Measurements from ENCODE around the gene TMEM182.
A peak's percentile ranks its signal among the peaks of the same experiment; 100 is the strongest.

Gene TMEM182

DNA sequence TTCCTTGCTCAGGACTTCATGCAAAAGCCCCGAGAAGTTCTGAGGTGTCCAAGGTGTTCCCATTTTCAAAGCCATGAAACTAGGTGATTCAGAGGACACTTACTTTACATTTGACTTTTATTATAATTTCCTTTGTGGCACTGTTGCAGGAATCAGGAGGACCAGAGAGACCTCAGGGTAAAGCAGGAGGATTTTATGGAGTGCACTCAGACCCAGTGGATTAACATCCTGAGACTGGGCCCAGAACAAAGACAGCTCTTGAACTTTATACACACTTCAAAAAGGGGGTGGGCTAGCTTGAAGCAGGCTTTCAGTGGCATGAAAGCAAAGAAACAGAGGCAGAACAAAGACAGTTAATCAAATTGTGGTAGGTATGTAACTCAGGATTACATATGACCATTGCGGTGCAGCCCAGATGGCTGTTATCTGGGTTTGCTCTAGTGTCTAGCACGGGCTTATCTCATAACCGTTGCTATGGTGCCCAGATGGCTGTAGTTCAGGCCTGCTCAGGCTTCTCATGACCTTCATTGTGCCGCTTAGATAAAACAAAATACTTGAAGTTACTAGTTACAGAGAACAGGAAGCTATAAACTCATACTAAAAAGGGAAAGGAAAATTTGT lies 39.4 kb downstream of the TMEM182 start:
- DNase-seq (ENCODE audit: low read depth, low spot score) = peak; percentile 17

DNA sequence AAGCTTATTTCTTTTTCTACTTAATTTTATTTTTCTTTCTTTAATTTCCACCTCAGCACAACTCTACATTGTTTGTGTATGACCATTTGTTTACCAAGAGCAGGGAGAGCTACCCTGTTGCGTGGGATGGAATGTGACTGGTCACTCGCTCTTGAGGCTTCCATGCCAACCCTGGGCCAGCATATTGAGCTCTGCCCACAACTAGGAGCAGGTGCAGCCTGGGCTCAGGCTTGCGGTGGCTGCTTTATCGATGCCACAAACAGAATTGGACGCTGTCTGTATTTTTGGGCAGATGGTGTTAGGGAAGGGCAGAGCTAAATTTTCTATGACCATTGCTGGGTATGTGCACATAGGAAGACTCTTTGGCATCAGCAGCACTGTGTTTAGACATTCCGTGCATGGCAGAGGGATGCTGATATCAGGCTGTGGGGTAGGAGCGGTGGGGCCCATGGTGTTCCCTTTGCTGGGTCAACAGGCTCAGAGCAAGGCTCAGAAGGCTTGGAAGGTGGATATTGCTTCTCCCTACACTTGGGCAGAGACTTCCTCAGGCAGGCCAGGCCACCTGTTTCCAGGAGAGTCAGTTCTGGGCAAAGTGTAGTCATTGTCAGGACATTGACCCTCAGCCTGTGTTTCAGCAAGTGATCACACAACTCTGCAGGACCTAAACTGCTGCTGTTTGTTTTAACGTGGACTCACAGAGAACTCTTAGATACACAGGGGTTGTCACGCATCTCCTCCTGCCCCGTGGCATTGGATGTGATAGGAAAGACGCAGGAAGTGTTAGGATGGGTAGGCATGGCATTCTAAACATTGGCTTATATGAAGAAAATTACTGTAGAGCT lies 40.2 kb downstream of the TMEM182 start:
- DNase-seq (ENCODE audit: low read depth, low spot score) = no peak

DNA sequence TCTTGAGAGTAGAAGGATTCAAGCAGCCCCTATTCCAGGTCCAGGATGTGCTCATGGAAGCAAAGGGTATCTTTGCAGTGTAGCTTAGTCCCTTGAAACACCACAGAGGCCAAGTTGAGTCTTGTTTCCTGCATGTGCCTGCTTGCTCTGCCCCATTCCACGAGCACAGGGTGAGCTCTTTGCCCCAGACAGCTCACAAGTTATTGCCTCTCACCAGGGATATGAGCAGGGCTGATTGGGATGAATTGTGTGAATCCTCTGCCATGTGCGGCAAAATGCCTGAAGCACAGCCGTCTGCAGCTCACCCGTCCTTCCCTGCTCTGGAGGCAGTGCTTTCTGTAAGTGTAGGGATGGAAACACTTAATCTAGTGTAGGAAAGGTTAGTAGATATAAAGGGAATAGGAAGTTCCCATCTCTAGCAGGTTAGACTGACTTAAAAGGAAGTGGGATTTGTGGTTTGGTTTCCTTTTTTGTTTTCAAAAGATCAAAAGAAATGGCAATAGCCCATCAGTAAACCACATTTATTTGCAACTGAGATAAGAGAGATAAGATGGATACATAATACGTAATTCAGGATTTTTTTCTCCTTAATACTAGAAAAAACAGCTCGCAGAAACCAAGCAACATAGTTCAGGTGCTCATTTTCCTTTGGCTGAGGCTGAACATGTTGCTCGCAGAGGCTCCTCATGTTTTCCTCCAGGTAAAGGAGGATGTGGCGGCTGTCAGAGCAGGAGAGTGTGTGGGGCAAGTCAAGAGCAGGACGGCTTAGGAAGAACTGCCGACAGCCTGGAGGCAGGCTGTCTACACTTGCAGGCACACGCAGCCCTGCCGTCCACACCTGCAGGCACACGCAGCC lies 41.4 kb downstream of the TMEM182 start:
- peak; percentile 11 for DNase-seq (ENCODE audit: low read depth, low spot score)

DNA sequence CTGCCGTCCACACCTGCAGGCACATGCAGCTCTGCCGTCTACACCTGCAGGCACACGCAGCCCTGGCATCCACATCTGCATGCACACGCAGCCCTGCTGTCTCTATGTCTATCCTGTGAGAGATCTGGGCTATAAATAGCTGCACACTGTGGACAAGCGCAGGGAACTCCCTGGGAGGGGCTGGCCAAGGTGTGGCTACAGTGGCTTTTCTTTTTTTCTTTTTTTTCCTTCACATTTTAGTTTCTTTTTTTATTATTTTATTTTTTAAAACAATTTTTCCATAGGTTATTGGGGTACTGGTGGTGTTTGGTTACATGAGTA lies 42.0 kb downstream of the TMEM182 start:
- no peak for DNase-seq (ENCODE audit: low read depth, low spot score)

DNA sequence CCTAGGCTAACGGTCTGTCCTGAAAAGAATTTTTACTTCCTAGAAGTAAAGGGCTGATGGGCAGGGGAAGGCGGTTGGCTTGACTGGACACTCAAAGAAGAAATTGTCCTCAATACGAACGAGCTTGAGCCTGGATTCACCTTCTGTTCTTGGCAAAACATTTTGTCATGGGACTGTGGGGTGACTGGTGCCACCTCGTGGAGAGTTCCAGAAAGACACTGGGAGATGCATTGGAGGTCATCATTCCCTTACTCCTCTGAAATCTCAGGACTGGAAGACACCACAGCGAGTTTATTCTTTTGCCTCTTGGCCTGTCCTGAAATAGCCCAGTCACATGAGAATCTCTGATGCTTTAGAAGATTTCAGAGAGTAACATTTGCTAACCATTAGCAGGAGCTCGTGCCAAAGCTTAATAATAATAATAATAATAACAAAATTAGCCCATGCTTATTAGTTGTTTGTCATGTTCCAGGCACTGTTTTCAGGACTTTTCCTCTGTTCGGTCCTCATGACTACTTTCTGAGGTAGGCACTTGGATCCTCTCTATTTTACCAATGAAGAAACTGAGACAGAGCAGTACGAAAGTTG lies 44.5 kb downstream of the TMEM182 start:
- DNase-seq (ENCODE audit: low read depth, low spot score) = peak; percentile 84

DNA sequence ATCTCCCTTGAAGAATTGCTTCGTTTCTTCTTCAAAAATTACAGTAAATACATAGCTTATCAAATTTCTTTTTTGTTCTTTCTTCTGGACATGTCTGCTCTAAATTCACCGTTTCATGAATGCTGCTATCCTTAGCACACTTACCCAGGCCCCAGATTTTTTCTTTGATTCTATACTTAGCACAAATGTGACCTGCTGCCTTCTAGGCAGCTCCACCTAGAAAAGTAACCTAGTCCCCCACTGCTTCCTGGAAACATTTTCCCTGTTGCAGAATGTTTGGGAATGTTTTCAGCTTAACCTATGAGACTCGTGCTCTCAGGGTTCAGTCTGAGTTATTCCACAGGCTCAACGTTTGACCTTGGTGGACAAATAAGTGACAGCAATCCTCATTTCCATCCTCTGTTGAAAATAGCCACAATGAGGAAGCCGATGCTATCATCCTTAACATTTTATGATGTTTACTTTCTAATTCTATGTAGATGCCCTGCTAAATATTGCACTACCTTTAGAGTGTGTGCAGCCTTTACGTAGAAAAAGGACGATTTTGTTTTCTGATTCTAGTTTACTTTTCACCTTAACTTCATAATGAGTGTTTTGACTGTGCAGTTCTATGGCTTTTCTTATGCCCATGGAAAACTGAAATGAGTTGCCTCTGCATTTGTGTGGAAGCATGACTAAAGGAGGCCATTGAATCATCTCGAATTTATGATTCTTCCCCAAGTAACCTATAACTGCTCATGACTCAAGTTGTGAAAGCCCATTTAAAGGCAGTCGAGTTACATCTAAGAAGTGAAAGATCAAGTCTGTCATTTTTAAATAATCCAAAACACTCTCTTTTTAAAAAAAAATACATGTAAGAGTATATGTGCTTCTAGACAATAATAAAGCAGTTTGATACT lies 47.7 kb downstream of the TMEM182 start:
- no peak for DNase-seq (ENCODE audit: low read depth, low spot score)

DNA sequence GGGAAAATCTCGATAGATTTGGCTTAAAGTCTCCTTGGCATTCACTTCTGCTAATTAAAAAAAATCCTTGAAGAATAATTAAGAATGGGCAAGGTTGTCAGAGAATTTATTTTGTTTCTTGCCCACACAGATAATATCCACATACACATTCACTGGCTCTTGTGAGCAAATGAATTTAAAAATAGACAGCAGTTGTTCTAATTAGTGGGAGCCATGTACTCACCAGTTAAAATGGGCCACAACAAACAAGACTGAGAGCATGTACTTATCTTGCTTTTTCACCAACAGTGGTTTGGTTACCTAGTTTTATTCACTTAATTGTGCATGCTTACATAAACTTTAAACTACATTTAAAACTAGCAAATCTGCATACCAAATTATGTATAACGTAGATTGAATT lies 53.5 kb downstream of the TMEM182 start:
- DNase-seq (ENCODE audit: low read depth, low spot score) = no peak

DNA sequence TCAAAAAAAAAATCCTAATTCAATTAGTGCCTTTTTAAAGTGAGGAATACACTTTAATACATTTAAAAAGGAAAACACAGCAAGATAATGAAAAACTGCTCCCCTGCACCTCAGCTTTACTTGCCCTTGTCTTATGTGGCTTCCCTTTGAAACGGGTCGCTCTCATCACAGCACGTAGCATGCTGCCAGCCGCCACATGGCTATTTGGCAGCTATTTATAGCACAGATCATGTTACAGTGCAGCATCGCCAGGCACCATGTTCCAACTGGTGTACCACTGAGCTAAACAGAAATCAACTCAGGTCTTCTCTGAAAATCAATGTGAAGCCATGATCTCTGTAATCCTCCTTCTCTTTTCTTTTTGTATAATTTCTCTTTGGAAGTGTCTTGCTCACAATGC lies 65.1 kb downstream of the TMEM182 start:
- DNase-seq (ENCODE audit: low read depth, low spot score) = peak; percentile 72

DNA sequence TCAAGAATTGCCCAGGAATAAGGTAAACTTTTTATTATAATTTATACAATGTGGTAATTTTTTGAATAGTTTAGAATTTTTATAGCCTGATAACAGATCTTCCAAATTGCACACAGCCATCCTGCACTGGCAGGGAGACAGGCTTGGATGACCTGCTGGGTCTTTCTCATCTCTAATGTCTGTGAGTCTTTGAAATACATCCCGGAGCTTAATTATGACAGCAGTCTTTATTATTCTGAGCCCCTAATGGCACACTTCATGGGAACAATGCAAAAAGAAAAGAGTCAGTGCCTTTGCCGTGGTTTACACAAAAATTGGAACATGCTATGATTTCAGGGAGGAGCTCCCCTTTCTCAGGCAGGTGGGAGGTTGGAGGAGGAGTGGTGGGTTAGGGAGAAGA lies 71.0 kb downstream of the TMEM182 start:
- no peak for DNase-seq (ENCODE audit: low read depth, low spot score)

DNA sequence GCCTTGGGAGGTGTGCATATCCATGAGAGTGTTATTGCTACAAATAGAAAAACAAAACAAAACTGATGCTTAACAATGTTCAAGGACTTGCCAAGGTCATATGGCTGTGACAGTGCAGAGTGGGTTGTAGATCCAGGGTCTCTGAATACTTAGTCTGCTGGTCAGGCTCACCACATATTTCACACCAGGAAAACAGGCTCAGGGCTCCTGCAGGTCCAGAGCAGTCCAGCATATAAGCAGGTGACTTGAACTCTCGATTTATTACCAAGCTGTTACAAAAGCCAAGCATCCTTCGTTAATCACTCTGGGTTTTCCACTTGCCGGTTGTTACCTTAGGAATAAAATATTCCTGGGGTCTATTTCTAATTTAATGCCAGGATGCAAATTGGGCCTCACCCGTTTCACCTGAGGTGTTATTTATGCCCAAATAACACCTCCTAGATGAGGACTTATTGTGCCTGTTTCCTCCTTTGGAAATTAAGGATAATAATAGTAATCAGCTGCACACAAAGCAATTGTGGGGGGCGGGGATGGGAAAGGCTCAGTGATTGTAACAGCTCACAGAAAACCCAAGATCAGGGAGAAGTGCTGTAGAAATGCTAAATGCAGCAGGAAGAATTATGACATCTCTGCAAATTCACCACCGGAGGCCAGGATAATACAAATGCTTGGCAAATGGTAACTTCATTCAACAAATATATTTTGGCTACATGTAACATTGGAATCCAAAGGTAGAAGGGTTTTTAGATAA lies 72.9 kb downstream of the TMEM182 start:
- DNase-seq (ENCODE audit: low read depth, low spot score) = no peak

DNA sequence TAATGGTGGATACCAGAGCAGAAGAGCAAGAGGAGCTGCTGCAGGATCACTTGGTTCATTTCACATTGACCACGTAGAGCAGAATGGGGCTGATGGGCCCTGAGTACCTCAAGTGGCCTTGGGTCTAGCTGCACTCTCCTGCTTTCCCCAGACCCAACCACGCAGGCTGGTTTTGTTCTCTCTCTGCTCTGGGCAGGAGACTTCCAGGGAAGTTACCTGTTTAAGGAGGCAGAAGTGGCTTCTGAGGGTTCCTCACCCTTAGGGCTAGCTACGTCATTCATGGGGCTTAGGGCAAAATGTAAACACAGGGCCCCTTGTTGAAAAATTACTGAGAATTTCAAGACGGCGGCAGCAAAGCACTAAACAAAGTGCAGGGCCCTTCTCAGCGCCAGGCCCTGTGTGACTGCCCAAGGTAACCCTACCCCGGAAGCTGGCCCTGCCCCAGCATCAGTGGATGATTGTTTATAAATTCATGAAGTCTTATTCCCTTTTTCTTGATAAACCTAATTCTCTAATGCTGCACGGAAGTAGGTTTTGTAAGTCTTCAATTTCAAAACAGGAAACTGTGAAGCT lies 75.9 kb downstream of the TMEM182 start:
- no peak for DNase-seq (ENCODE audit: low read depth, low spot score)

DNA sequence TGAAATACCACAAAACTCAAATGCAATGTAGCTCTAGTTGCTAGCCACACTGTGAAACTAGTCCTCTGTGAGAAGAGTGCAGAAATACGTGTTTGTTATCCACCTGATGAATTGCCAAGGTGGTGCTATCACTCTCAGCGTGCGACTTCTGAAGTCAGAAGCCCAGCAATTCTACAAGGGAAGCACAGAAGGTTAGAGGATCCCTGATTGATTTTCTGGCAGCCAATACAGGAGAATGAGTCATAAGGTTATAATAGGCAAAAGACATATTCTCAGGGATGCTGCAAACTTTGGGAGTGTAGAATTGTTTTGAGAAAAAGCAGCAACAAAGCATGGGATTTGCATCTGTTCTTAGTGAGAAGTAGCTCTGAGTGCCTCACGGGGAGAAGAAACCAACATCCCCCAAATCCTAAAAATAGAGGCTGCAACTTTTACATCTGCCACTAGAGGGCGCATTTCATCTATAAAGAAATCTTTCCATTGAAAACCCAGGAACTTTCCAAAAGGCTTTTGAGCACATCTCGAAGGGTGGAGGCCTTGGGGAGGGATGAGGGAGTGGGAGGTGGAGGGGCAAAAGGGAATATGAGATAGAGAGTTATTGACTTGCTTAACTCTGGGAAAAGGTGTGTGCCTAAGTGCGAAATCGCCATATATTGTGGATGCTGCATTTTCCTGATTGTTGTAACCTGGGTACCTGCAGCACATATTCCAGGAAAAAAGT lies 78.0 kb downstream of the TMEM182 start:
- peak; percentile 70 for DNase-seq (ENCODE audit: low read depth, low spot score)

DNA sequence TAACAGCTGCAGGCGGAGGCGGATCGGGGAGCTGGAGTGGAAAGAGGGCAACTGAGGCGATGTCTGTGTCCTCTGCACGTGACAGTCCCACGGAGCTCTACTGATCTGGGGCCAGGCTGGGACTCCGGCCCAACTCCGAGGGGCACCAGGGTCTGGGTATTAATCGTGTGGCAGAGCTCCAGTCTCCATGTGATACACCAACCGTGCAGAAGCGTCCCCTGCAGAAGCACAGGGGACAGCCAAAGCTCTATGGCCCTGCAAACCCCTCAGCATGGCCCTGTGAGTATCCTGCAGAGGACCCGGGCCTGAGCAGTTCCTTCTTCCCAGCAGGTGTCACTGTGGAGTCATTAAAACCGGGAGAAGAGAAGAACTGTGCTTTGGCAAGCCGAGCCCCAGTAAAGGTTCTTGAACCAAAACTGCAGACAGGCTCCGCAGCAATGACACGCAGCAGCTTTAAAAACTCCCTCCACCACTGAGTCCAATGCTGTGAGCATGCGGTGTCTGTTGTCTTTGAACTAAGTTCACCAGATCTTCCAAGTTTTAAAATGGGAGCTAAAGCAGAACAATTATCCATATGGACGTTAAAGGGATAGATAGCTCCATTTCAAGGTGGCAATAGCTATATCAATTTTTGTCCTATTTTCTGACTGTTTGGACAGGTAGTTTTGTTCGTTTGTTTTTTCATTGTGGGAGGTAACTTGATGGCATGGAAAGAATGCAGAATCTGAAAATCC lies 79.4 kb downstream of the TMEM182 start:
- DNase-seq (ENCODE audit: low read depth, low spot score) = peak; percentile 80

DNA sequence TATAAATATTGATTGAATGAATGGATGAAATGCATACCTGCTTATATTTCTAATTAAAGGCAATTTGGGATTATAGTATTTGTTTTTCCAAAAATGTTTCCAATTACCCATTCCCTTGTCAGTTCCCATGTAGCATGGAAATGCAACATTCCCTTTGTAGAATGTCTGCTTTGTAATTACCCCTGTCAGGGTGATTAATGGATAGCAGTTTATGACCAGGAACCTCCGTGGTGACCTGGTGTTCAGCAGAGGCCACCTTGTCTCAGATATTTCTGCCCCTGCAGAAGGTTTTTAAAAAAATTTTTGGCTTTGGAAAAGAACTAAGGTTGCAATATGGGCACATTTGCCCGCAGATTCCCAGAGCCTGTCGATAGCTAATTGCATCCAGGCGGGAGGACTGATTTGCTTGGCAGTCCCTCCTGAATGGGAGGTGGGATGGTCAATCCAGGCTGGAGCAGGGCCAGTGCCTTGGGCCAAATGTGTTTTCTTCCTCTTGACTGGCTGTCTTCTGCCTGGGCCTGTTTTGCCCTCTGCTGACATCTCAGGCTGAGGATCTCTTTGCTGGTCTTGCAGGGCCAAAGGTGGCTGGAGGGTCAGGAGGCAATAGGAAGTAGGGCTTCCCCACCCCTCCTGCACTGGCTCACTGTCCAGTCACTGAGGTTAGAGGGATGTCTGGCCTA lies 82.1 kb downstream of the TMEM182 start:
- DNase-seq (ENCODE audit: low read depth, low spot score) = peak; percentile 21

DNA sequence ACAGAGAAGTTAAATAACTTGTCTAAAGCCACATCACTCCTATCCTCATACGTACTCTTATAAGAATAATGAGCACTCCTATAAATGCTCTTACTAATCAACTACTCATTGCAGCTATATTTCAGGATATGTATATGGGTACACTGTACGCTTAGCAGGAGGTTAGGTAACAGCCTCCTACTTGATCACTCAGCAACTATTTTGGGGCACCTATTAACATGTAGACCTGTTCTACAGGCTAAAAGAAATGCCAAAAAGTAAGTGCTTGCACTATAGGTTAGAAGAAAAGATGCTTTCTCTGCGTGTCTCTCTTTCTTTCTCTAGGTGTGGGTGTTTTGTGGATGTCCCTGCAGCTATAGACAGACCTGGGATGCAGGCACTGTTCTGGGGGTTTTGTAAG lies 83.1 kb downstream of the TMEM182 start:
- no peak for DNase-seq (ENCODE audit: low read depth, low spot score)

DNA sequence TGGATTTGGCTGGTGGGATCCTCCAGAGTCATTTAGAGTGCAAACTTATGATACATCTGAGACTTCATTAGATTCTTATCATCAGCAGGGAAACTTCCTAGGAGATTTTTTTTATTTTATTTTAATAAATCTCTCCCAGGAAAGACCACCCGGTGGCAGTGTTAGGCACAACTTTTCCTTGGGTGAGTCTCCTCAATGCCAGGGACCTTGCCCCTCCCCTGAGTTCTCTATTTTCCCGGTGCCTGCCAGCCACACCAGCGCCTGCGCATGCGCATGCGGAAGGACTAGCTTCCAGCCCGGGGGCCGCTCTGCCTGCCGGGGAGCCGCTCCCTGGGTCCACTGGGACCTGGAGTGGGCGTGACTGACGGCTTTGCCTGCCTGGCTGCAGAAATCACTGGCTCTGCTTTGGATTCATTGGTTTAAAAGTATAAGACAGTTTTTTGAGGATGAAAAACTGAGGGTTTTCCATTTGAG lies 86.6 kb downstream of the TMEM182 start:
- DNase-seq (ENCODE audit: low read depth, low spot score) = peak; percentile 95

DNA sequence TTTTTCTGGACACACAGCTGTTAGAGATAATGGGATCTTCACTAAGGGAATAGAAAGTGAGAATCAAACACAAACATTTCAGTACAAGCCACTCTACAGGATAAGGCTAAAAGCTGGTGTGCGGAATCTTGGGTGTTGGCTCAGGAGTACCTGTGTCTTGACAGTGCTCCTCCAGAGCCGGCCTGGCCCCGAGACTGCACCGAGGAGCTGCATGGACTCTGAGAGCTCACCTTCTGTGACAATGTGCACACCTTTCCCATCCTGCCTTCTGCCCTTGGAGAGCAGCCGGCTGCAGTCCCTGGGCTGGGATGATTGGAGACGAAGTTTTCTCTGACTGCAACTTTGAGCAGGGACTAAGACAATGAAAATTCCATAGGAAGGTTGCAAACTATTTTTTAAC lies 89.1 kb downstream of the TMEM182 start:
- no peak for DNase-seq (ENCODE audit: low read depth, low spot score)

DNA sequence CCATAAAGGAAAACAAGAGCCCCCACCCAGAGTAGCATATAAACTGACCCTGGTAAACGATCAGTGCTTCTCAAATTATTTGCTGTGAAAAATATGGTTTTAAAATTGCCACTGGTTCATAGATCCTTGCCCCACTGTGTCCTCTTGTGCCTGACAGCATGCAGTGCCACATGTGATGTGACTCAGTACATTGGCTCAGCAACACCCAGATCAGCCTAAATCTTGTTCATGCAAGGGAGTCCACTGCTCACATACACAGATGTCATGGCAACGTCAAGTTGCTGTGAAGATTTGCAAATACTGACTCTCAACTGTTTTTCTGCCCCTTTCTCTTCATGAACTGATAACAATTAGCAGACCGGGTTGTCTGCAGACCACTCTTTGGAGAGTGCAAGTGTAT lies 91.0 kb downstream of the TMEM182 start:
- no peak for DNase-seq (ENCODE audit: low read depth, low spot score)
